Measurements from ENCODE around the gene ZNF562. TPM values are rescaled to one million over a fixed set of nuclear protein-coding genes. Genes with fewer than 3 reads are reported as not detected.
A peak's percentile ranks its signal among the peaks of the same experiment; 100 is the strongest.

Gene ZNF562
- total RNA-seq, 1 experiment from 2014 or later = 42.3 TPM

DNA sequence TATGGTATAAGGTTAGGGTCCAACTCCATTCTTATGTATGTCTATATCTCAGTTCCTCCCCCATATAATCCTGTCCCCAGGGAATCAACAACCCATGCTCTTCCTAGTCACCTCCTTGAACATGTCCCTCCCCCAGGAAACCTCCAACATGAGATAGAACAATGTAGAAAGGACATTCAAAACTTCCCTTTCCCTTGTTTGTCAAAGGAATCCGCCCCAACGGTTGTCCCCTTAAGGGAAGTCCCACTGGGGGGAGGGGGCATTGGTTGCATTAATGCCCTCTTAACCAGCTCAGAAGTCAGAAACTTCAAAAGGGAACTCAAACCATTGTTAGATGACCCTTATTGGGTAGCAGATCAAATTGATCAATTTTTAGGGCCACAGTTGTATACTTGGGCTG, 47.0 kb downstream of the ZNF562 start:
- CTCF ChIA-PET = no interaction called here
- intact Hi-C loops (cut with micrococcal nuclease; ENCODE audit: unreplicated experiment) = no loop called here
- no peaks in the 10 kb centered on the region for H3K4me1 ChIP-seq (ENCODE audit: insufficient read depth, low read length, poor library complexity, severe bottlenecking)
- DNase-seq (ENCODE audit: low spot score) = no peak
- no peaks in the 10 kb centered on the region for H3K27me3 ChIP-seq (replicated peaks; ENCODE audit: insufficient read depth, low read depth, low read length, poor library complexity)
- H3K9me3 ChIP-seq (ENCODE audit: low read depth, low read length, poor library complexity, severe bottlenecking) = no peaks in the 10 kb centered on the region
- POLR2A ChIA-PET (ENCODE audit: low non-redundant PET) = interaction anchor here (0.7 kb wide), 1 partner anchor 11 kb away, joined by 3 read pairs; no protein-coding TSS in a partner anchor
- no peaks in the 10 kb centered on the region for H3K36me3 ChIP-seq (ENCODE audit: insufficient read depth, low read length, poor library complexity, severe bottlenecking)
- no peak overlapping the region for H3K4me3 ChIP-seq (ENCODE audit: low read depth, low read length, poor library complexity, severe bottlenecking)
- BruUV-seq (replicated peaks) = no TSS peak
- TF ChIP-seq EZH2 (IDR thresholded peaks at IDR 0.05; ENCODE audit: borderline replicate concordance, low read depth, low read length, poor library complexity, severe bottlenecking) = no peak
- TF ChIP-seq, protein P1, sequence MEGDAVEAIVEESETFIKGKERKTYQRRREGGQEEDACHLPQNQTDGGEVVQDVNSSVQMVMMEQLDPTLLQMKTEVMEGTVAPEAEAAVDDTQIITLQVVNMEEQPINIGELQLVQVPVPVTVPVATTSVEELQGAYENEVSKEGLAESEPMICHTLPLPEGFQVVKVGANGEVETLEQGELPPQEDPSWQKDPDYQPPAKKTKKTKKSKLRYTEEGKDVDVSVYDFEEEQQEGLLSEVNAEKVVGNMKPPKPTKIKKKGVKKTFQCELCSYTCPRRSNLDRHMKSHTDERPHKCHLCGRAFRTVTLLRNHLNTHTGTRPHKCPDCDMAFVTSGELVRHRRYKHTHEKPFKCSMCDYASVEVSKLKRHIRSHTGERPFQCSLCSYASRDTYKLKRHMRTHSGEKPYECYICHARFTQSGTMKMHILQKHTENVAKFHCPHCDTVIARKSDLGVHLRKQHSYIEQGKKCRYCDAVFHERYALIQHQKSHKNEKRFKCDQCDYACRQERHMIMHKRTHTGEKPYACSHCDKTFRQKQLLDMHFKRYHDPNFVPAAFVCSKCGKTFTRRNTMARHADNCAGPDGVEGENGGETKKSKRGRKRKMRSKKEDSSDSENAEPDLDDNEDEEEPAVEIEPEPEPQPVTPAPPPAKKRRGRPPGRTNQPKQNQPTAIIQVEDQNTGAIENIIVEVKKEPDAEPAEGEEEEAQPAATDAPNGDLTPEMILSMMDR (conservative IDR thresholded peaks at IDR 0.05; ENCODE audit: low read depth, low read length) = no peak
- no peak overlapping the region for H3K27ac ChIP-seq (ENCODE audit: low read depth, low read length, poor library complexity, severe bottlenecking)

DNA sequence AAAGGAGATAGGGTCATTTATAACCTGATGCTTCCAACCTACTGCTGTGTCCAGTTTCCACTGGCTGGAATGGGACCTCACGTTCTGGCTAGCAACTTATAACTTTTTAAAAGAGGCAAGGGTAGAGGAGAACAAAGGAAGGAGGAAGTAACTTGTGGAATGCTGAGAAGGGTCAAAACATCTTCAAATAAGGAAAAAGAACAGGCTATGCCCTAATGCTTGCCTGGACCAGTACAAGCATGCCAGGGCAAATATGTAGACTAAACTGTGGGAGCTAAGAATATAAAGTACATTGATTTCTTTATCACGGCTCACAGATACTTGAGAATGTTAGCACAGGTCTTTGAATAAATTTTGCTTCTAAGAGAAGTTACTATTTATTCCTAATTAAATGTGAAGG, 52.4 kb downstream of the ZNF562 start:
- Histone ChIP-seq H3K27me3 (replicated peaks; ENCODE audit: insufficient read depth, low read depth, low read length, poor library complexity) (no peaks in the 10 kb centered on the region), H3K36me3 (ENCODE audit: insufficient read depth, low read length, poor library complexity, severe bottlenecking) (peaks cover 18% of the 10 kb centered on the region), H3K27ac (ENCODE audit: low read depth, low read length, poor library complexity, severe bottlenecking) (no peak overlapping the region), H3K4me3 (ENCODE audit: low read depth, low read length, poor library complexity, severe bottlenecking) (no peak overlapping the region), H3K4me1 (ENCODE audit: insufficient read depth, low read length, poor library complexity, severe bottlenecking) (peaks cover 6% of the 10 kb centered on the region), H3K9me3 (ENCODE audit: low read depth, low read length, poor library complexity, severe bottlenecking) (no peaks in the 10 kb centered on the region)
- POLR2A ChIA-PET (ENCODE audit: low non-redundant PET) = no interaction called here
- DNase-seq (ENCODE audit: low spot score) = no peak
- CTCF ChIA-PET = no interaction called here
- no peak for TF ChIP-seq EZH2 (IDR thresholded peaks at IDR 0.05; ENCODE audit: borderline replicate concordance, low read depth, low read length, poor library complexity, severe bottlenecking)
- TF ChIP-seq, protein P1 (conservative IDR thresholded peaks at IDR 0.05; ENCODE audit: low read depth, low read length) = no peak
- no TSS peak for BruUV-seq (replicated peaks)
- intact Hi-C loops (cut with micrococcal nuclease; ENCODE audit: unreplicated experiment) = no loop called here

GRCh38 chr19:9621156-9622037, 53.5 kb downstream of the ZNF562 start, which contains the start of gene ZNF561:
Gene ZNF561 (minus strand): TSS chr19:9621232. CDS start chr19:9619456, 1,776 bp downstream.
- no peaks in the 10 kb centered on the region for H3K9me3 ChIP-seq (ENCODE audit: low read depth, low read length, poor library complexity, severe bottlenecking)
- TF ChIP-seq EZH2 (IDR thresholded peaks at IDR 0.05; ENCODE audit: borderline replicate concordance, low read depth, low read length, poor library complexity, severe bottlenecking) = no peak
- TF ChIP-seq, protein P1 (conservative IDR thresholded peaks at IDR 0.05; ENCODE audit: low read depth, low read length) = no peak
- DNase-seq (ENCODE audit: low spot score) = peak; percentile 92
- H3K4me3 ChIP-seq (ENCODE audit: low read depth, low read length, poor library complexity, severe bottlenecking) = peak within 1 kb of the TSS; percentile 78
- CTCF ChIA-PET = interaction anchor here (0.6 kb wide), 1 partner anchor 416 kb away, joined by 3 read pairs; no protein-coding TSS in a partner anchor
- peaks cover 6% of the 10 kb centered on the region for H3K4me1 ChIP-seq (ENCODE audit: insufficient read depth, low read length, poor library complexity, severe bottlenecking)
- intact Hi-C loops (cut with micrococcal nuclease; ENCODE audit: unreplicated experiment) = no loop called here
- TSS peak; percentile 98 for BruUV-seq (replicated peaks)
- peak within 1 kb of the TSS; percentile 96 for H3K27ac ChIP-seq (ENCODE audit: low read depth, low read length, poor library complexity, severe bottlenecking)
- H3K36me3 ChIP-seq (ENCODE audit: insufficient read depth, low read length, poor library complexity, severe bottlenecking) = peaks cover 27% of the 10 kb centered on the region
- POLR2A ChIA-PET (ENCODE audit: low non-redundant PET) = no interaction called here
- H3K27me3 ChIP-seq (replicated peaks; ENCODE audit: insufficient read depth, low read depth, low read length, poor library complexity) = no peaks in the 10 kb centered on the region

All from A673 (cell line).